ENCODE measurements around the gene IRF2BP1. TPM values are rescaled to one million over a fixed set of nuclear protein-coding genes. Genes with fewer than 3 reads are reported as not detected.

Gene IRF2BP1
- total and polyA plus RNA-seq, 2 of the 13 experiments (the other 11 are each of a cell fraction or from before 2014, with no cell fraction given): 4.3 to 14.3 TPM

DNA sequence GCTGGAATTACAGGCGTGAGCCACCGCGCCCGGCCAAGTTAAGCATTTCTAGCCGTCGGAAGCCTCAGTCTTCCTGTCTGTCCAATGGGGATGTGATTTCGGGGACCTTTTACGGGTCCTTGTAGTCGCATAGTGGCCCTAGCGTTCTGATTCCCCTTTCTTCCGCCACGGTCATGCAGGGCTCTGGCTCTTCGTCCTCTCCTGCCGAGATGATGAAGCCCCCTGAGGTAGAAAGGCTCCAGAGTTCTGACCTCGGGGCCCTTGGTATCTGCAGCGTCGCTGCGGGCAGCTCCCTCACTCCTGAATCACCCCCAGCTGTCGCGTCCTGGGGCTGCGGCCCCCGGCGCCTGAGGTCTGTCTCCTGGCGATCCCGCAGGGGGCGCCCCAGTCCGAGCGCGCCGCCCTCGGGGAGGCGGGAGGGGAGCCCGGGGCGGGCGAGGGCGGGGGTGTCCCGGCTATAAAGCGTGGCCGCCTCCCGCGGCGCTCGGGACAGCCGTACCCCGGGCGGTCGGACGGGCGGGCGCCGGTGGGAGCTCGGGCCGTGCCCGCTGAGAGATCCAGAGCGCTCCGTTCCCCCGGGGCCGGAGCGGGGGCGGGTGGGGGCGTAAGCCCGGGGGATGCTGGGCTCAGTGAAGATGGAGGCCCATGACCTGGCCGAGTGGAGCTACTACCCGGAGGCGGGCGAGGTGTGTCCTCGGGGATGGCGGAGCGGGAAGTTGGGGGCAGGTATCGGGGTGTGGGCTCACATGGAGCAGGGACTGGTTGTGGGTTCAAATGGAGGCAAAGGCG lies 21.9 kb downstream of the IRF2BP1 start, which contains the start of gene FOXA3 (continued):
- TF ChIP-seq ZNF430 (CRISPR knock-in tag; IDR thresholded peaks at IDR 0.05) (0 out of 2 replicates have a peak, but pooled peaks have one; percentile 18), TAF1 (CRISPR knock-in tag; IDR thresholded peaks at IDR 0.05) (peak; percentile 57; the same call in 1 of the 2 replicates), ADNP (CRISPR knock-in tag; IDR thresholded peaks at IDR 0.05) (peak; percentile 90; the same call in 1 of the 2 replicates), ZNF652 (CRISPR knock-in tag; IDR thresholded peaks at IDR 0.05; ENCODE audit: borderline replicate concordance, low read depth) (peak; percentile 44; the same call in 1 of the 2 replicates), MYC (CRISPR knock-in tag; IDR thresholded peaks at IDR 0.05; ENCODE audit: borderline replicate concordance) (peak; percentile 43; the same call in 1 of the 2 replicates), ZNF446 (CRISPR knock-in tag; IDR thresholded peaks at IDR 0.05) (0 out of 2 replicates have a peak, but pooled peaks have one; percentile 62), ZBTB38 (CRISPR knock-in tag; IDR thresholded peaks at IDR 0.05) (0 out of 2 replicates have a peak, but pooled peaks have one; percentile 49), MAX (IDR thresholded peaks at IDR 0.05) (peak; percentile 19), ATF7-NPFF (CRISPR knock-in tag; IDR thresholded peaks at IDR 0.05; ENCODE audit: low read depth) (peak; percentile 69; the same call in 1 of the 2 replicates), TBX2 (CRISPR knock-in tag; IDR thresholded peaks at IDR 0.05; ENCODE audit: borderline replicate concordance) (peak; percentile 56), EED (CRISPR knock-in tag; IDR thresholded peaks at IDR 0.05) (0 out of 2 replicates have a peak, but pooled peaks have one; percentile 54), PHF20 (CRISPR knock-in tag; IDR thresholded peaks at IDR 0.05) (peak; percentile 22; the same call in 1 of the 2 replicates), ZNF235 (CRISPR knock-in tag; IDR thresholded peaks at IDR 0.05; ENCODE audit: borderline replicate concordance) (peak; percentile 48)
- TF ChIP-seq, protein P1, sequence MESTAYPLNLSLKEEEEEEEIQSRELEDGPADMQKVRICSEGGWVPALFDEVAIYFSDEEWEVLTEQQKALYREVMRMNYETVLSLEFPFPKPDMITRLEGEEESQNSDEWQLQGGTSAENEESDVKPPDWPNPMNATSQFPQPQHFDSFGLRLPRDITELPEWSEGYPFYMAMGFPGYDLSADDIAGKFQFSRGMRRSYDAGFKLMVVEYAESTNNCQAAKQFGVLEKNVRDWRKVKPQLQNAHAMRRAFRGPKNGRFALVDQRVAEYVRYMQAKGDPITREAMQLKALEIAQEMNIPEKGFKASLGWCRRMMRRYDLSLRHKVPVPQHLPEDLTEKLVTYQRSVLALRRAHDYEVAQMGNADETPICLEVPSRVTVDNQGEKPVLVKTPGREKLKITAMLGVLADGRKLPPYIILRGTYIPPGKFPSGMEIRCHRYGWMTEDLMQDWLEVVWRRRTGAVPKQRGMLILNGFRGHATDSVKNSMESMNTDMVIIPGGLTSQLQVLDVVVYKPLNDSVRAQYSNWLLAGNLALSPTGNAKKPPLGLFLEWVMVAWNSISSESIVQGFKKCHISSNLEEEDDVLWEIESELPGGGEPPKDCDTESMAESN (CRISPR knock-in tag; conservative IDR thresholded peaks at IDR 0.05): peak; percentile 82
- TF ChIP-seq, protein P2, sequence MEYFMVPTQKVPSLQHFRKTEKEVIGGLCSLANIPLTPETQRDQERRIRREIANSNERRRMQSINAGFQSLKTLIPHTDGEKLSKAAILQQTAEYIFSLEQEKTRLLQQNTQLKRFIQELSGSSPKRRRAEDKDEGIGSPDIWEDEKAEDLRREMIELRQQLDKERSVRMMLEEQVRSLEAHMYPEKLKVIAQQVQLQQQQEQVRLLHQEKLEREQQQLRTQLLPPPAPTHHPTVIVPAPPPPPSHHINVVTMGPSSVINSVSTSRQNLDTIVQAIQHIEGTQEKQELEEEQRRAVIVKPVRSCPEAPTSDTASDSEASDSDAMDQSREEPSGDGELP (IDR thresholded peaks at IDR 0.05; ENCODE audit: borderline replicate concordance, low read depth): peak; percentile 65; the same call in 1 of the 2 replicates
- TF ChIP-seq, protein P3, sequence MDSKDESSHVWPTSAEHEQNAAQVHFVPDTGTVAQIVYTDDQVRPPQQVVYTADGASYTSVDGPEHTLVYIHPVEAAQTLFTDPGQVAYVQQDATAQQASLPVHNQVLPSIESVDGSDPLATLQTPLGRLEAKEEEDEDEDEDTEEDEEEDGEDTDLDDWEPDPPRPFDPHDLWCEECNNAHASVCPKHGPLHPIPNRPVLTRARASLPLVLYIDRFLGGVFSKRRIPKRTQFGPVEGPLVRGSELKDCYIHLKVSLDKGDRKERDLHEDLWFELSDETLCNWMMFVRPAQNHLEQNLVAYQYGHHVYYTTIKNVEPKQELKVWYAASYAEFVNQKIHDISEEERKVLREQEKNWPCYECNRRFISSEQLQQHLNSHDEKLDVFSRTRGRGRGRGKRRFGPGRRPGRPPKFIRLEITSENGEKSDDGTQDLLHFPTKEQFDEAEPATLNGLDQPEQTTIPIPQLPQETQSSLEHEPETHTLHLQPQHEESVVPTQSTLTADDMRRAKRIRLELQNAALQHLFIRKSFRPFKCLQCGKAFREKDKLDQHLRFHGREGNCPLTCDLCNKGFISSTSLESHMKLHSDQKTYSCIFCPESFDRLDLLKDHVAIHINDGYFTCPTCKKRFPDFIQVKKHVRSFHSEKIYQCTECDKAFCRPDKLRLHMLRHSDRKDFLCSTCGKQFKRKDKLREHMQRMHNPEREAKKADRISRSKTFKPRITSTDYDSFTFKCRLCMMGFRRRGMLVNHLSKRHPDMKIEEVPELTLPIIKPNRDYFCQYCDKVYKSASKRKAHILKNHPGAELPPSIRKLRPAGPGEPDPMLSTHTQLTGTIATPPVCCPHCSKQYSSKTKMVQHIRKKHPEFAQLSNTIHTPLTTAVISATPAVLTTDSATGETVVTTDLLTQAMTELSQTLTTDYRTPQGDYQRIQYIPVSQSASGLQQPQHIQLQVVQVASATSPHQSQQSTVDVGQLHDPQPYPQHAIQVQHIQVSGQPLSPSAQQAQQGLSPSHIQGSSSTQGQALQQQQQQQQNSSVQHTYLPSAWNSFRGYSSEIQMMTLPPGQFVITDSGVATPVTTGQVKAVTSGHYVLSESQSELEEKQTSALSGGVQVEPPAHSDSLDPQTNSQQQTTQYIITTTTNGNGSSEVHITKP (CRISPR knock-in tag; IDR thresholded peaks at IDR 0.05; ENCODE audit: low read depth): no peak
- TF ChIP-seq, protein P4, sequence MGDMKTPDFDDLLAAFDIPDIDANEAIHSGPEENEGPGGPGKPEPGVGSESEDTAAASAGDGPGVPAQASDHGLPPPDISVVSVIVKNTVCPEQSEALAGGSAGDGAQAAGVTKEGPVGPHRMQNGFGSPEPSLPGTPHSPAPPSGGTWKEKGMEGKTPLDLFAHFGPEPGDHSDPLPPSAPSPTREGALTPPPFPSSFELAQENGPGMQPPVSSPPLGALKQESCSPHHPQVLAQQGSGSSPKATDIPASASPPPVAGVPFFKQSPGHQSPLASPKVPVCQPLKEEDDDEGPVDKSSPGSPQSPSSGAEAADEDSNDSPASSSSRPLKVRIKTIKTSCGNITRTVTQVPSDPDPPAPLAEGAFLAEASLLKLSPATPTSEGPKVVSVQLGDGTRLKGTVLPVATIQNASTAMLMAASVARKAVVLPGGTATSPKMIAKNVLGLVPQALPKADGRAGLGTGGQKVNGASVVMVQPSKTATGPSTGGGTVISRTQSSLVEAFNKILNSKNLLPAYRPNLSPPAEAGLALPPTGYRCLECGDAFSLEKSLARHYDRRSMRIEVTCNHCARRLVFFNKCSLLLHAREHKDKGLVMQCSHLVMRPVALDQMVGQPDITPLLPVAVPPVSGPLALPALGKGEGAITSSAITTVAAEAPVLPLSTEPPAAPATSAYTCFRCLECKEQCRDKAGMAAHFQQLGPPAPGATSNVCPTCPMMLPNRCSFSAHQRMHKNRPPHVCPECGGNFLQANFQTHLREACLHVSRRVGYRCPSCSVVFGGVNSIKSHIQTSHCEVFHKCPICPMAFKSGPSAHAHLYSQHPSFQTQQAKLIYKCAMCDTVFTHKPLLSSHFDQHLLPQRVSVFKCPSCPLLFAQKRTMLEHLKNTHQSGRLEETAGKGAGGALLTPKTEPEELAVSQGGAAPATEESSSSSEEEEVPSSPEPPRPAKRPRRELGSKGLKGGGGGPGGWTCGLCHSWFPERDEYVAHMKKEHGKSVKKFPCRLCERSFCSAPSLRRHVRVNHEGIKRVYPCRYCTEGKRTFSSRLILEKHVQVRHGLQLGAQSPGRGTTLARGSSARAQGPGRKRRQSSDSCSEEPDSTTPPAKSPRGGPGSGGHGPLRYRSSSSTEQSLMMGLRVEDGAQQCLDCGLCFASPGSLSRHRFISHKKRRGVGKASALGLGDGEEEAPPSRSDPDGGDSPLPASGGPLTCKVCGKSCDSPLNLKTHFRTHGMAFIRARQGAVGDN (CRISPR knock-in tag; IDR thresholded peaks at IDR 0.05): peak; percentile 80

All from HepG2 (cell line).